Natural killer cell (primary cell): ENCODE data around the gene CYSRT1. TPM values are rescaled to one million over a fixed set of nuclear protein-coding genes. Genes with fewer than 3 reads are reported as not detected.

Experiments
- ATAC-seq, 3 donors: fragments of 150-1000 bp in 2 of 3; fragments of 200-7000 bp in 1 of 3; cut with Tn5 transposase; 1 replicate in 1 of 3; 2 replicates in 2 of 3; pipeline ENCODE4 v1.10.0; 2021; ENCODE audit warnings: mild to moderate bottlenecking in 2 of 3, moderate library complexity in 2 of 3
- DNase-seq, 2 donors: peaks; one replicate each; pipeline versions ENCODE4 v3.0.0 to v3.0.0-alpha.2; 2013 to 2021; ENCODE audit warnings: mixed read lengths in 1 of 2
- H3K27ac ChIP-seq: one replicate; pipeline ENCODE4 v1.5.1; 2013; ENCODE audit warnings: mild to moderate bottlenecking, low read length
- H3K27me3 ChIP-seq: one replicate; pipeline ENCODE4 v1.6.1; 2013; ENCODE audit warnings: low read length; ENCODE audit not compliant: control insufficient read depth, insufficient read depth
- H3K36me3 ChIP-seq: one replicate; pipeline ENCODE4 v1.6.1; 2013; ENCODE audit warnings: low read length; ENCODE audit not compliant: control insufficient read depth, insufficient read depth
- H3K4me1 ChIP-seq: one replicate; pipeline ENCODE4 v1.6.1; 2013; ENCODE audit warnings: low read length; ENCODE audit not compliant: control insufficient read depth, insufficient read depth
- H3K4me3 ChIP-seq: one replicate; pipeline ENCODE4 v1.5.1; 2013; ENCODE audit warnings: low read length
- H3K9me3 ChIP-seq: one replicate; pipeline ENCODE4 v1.6.1; 2013; ENCODE audit warnings: low read length; ENCODE audit not compliant: control insufficient read depth, insufficient read depth
- H3K27ac Mint-ChIP-seq, 2 donors: one replicate each; pipeline ENCODE4 v1.8.0; 2022; ENCODE audit warnings: mild to moderate bottlenecking in 2 of 2, mixed read lengths in 2 of 2, moderate library complexity in 1 of 2
- H3K27me3 Mint-ChIP-seq, 2 donors: one replicate each; pipeline ENCODE4 v1.8.0; 2022; ENCODE audit warnings: low read depth in 2 of 2, mixed read lengths in 2 of 2
- H3K36me3 Mint-ChIP-seq: one replicate; pipeline ENCODE4 v1.8.0; 2022; ENCODE audit warnings: mixed read lengths
- H3K4me1 Mint-ChIP-seq, 2 donors: one replicate each; pipeline ENCODE4 v1.8.0; 2022; ENCODE audit warnings: mixed read lengths in 2 of 2
- H3K4me3 Mint-ChIP-seq: one replicate; pipeline ENCODE4 v1.8.0; 2022; ENCODE audit warnings: mild to moderate bottlenecking, moderate library complexity, mixed read lengths
- H3K9me3 Mint-ChIP-seq, 2 donors: one replicate each; pipeline ENCODE4 v1.8.0; 2022; ENCODE audit warnings: mixed read lengths in 2 of 2
- CTCF ChIP-seq: fragments of 200-600 bp; IDR thresholded peaks from one replicate; pipeline ENCODE4 v1.8.0; 2022; ENCODE audit warnings: antibody characterized with exemption
- WGBS: methylation state at CpG from one replicate; pipeline ENCODE4 v1.1.7; 2013; ENCODE audit warnings: missing lambda C conversion rate; ENCODE audit not compliant: insufficient coverage; 5-methylcytosine and 5-hydroxymethylcytosine counted together
- intact Hi-C: fragments of 100-400 bp; cut with micrococcal nuclease; formaldehyde crosslinking; loops from one replicate; pipeline ENCODE4 v1.14.2; 2022
- total RNA-seq, 4 donors: library from RNA; stranded (reverse); fragments of 120-200 nt in 1 of 4; gene quantifications; one replicate each; pipeline versions ENCODE4 v1.2.3 to v1.2.4, GENCODE V29; 2013 to 2022

Gene CYSRT1
- total RNA-seq, 3 donors from 2014 or later (not counting 1 experiment from before 2014, with no cell fraction given): 0.38 TPM; not detected in 2

GRCh38 chr9:137240318-137240840 lies 15.4 kb downstream of the CYSRT1 start:
- H3K4me1 ChIP-seq: peaks cover 59% of the 10 kb centered on the region
- Mint-ChIP-seq H3K27me3 (peaks cover 0 to 4% of the 10 kb centered on the region in 2 donors), H3K36me3 (no peaks in the 10 kb centered on the region), H3K9me3 (no peaks in the 10 kb centered on the region), H3K27ac (peak overlapping the region; percentile 86 to 94), H3K4me1 (peaks cover 19 to 35% of the 10 kb centered on the region in 2 donors), H3K4me3 (peak overlapping the region; percentile 76)
- DNase-seq (peak in 1 of 2 donors; percentile 87), ATAC-seq (peak; percentile 22 to 43 (median 32))
- no peaks in the 10 kb centered on the region for H3K9me3 ChIP-seq
- under 1% methylated on average over 58 of the region's 58 CpGs for WGBS
- no peaks in the 10 kb centered on the region for H3K27me3 ChIP-seq
- H3K4me3 ChIP-seq: peak overlapping the region; percentile 46
- no peak for TF ChIP-seq CTCF
- intact Hi-C loops: loop anchor here (5.0 kb wide), 2 partner anchors 38 to 448 kb away; partner anchors contain the start of genes TMEM141 and TPRN
- H3K27ac ChIP-seq: peak overlapping the region; percentile 81
- H3K36me3 ChIP-seq: peaks cover 17% of the 10 kb centered on the region

- peak within 1 kb of the TSS; percentile 46 for H3K4me3 ChIP-seq
- peaks cover 17% of the 10 kb centered on the region for H3K36me3 ChIP-seq
- peaks cover 53% of the 10 kb centered on the region for H3K4me1 ChIP-seq
- Mint-ChIP-seq H3K27me3 (peaks cover 0 to 4% of the 10 kb centered on the region in 2 donors), H3K4me1 (peaks cover 19 to 33% of the 10 kb centered on the region in 2 donors), H3K27ac (peak within 1 kb of the TSS; percentile 86 to 94), H3K36me3 (no peaks in the 10 kb centered on the region), H3K4me3 (peak within 1 kb of the TSS; percentile 88), H3K9me3 (no peaks in the 10 kb centered on the region)
- ATAC-seq (peak; percentile 73 to 90 (median 76)), DNase-seq (peak; percentile 96 to 100)
- TF ChIP-seq CTCF: no peak
- under 1% methylated on average over 67 of the region's 67 CpGs for WGBS
- H3K9me3 ChIP-seq: no peaks in the 10 kb centered on the region
- peak within 1 kb of the TSS; percentile 81 for H3K27ac ChIP-seq
- no peaks in the 10 kb centered on the region for H3K27me3 ChIP-seq
- intact Hi-C loops: loop anchor here (1.0 to 5.0 kb wide), 4 partner anchors 14 to 449 kb away; partner anchors contain the start of genes NELFB, TMEM141 and TPRN
These were observed 16.0 kb downstream of the CYSRT1 start, which contains the start of gene TUBB4B for GRCh38 chr9:137240841-137241489. TSS of gene TUBB4B (plus strand) at chr9:137241287. CDS start at chr9:137241361, 74 bp downstream.

GRCh38 chr9:137241490-137242268 lies 16.7 kb downstream of the CYSRT1 start:
- Histone ChIP-seq H3K27ac (peak overlapping the region; percentile 60), H3K9me3 (no peaks in the 10 kb centered on the region), H3K27me3 (no peaks in the 10 kb centered on the region), H3K4me3 (peak overlapping the region; percentile 41), H3K36me3 (peaks cover 17% of the 10 kb centered on the region), H3K4me1 (peaks cover 46% of the 10 kb centered on the region)
- Mint-ChIP-seq H3K4me1 (peaks cover 19 to 33% of the 10 kb centered on the region in 2 donors), H3K9me3 (no peaks in the 10 kb centered on the region), H3K27ac (peak overlapping the region; percentile 86 to 94), H3K27me3 (peaks cover 0 to 4% of the 10 kb centered on the region in 2 donors), H3K36me3 (no peaks in the 10 kb centered on the region), H3K4me3 (peak overlapping the region; percentile 80)
- intact Hi-C loops: loop anchor here (1.0 to 5.0 kb wide), 4 partner anchors 14 to 449 kb away; partner anchors contain the start of genes NELFB, TMEM141 and TPRN
- peak; percentile 20 to 33 (median 27) for ATAC-seq
- peak; percentile 64 to 75 for DNase-seq
- 4% methylated on average over 83 of the region's 83 CpGs for WGBS
- TF ChIP-seq CTCF: no peak
